AG08396 (cell line): ENCODE measurements around the gene NFIB.

Experiments used
- DNase-seq: peaks from one replicate; pipeline ENCODE4 v3.0.0; 2012; ENCODE audit warnings: low spot score, mixed read lengths

Gene NFIB

GRCh38 chr9:14072850-14073249 lies 241.1 kb downstream of the NFIB start:
- no peak for DNase-seq

GRCh38 chr9:14071484-14071883 lies 242.5 kb downstream of the NFIB start:
- no peak for DNase-seq

DNA sequence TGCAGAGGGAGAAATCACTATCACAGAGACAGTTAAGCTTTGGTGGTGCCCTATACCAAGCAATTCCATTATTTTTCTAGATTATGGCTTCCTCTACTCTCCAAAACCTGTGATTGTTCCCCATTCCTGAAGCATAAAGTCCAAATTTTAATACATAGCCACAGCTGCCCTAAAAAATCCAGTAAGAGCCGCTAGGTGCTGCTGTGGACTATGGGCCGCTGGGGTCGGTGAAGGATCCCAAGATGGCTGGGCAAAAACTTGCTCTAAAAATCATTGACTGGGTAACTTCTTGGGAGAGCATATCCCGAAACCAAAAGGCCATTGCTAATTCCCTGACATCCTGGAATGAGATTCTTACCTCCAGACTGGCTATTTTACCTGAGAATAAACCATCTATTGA lies 245.3 kb downstream of the NFIB start:
- no peak for DNase-seq

DNA sequence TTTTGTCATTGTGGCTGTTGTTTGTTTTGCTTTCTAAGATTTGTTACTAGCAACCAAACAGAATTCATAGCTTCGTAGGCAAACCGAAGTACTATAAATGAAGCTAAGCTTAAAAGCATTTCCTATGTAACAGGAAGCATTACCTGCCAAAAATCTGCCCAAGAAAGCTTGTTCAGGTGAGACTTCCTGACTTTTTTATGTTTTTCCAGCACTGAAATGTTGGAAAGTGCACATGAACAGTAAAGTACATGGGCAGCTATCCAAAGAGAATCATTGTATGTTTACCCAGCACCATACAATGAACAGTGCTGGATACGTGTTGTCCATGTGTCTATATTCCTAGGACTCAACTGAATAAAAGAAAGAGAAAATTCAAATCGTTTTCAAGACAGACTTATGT lies 247.1 kb downstream of the NFIB start:
- no peak for DNase-seq

DNA sequence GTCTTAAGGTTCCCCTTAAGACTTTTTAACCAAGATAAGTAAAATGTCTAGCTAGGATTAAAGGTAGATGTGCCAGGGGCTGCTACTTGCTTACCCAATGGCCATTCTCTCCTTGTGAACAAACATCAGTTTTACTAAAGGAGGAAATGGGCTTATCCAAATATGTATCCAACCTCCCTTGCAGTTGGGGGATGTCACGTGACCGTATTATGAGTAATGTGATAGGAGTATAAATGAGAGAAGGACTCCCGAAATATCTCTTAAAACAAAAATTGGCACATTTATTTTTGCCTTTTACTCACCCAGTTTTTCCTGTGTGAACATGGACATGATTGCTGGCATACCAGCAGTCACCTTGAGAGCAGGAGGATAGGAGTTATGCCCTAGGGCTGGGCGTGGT lies 247.9 kb downstream of the NFIB start:
- no peak for DNase-seq

GRCh38 chr9:14064940-14065339 lies 249.0 kb downstream of the NFIB start:
- no peak for DNase-seq

DNA sequence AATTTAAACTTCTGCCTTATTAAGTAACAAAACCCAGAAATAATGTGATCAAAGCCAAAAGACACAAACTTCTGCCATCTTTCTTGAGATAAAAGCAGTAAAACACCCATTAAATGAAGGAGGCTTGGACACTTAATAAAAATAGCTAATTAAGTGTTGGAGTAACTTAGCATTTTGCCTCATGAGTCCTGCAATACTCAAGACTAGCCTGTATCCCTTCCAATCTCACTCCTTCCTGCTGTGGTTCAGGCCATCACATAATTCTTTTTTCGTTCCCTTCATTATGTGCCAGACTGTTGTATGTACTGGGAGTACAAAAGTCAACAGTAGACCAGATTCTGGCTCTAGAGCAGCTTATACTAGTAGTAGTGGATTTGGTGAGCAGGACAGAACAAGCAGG lies 250.2 kb downstream of the NFIB start:
- DNase-seq: no peak

DNA sequence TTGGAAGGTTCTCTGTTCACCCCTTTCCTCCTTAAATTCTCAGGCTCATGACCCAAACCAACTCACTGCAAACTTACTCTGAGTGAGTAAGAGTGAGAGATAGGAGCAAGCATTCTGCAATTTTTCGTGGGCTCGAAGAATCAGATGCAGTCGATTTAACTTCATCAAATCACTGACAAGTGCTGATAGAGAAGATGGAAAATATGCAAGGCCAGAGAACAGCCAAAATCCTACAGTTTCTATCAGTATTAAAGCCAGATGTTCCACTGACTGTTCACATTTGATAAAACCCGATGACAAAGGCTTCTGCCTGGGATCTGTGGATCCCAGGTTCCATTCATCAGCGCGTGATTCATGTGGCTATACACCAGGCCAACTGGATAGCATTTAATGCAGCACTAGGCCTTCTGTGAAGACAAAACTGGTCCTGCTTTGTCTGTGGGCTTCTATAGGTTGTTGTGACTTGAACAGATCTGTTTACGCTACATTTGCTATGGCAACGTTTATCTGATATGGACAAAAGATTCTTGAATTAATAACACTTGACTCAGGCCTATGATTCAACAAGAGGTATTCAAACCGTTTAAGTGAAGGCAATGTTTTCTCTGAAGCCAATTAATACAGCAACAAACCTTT lies 251.2 kb downstream of the NFIB start:
- DNase-seq: no peak

GRCh38 chr9:14061936-14062585 lies 251.9 kb downstream of the NFIB start:
- no peak for DNase-seq

DNA sequence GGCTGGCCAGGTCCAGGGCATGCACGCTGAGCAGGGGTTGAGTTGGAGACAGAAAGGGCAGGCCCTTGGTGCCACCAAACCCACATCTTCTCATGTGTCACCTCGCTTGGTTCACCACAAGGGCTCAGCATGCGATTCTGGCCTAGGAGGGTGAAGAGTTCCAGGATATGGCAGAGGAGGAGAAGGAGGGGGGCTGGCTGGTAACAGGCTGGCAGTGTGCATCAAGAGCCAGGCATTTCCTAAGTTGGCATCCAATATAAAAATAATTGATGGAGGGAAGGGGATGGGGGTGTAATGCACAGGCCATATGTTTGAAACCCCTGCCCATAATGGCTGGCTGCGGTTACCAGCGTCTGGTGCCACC lies 255.6 kb downstream of the NFIB start:
- no peak for DNase-seq

DNA sequence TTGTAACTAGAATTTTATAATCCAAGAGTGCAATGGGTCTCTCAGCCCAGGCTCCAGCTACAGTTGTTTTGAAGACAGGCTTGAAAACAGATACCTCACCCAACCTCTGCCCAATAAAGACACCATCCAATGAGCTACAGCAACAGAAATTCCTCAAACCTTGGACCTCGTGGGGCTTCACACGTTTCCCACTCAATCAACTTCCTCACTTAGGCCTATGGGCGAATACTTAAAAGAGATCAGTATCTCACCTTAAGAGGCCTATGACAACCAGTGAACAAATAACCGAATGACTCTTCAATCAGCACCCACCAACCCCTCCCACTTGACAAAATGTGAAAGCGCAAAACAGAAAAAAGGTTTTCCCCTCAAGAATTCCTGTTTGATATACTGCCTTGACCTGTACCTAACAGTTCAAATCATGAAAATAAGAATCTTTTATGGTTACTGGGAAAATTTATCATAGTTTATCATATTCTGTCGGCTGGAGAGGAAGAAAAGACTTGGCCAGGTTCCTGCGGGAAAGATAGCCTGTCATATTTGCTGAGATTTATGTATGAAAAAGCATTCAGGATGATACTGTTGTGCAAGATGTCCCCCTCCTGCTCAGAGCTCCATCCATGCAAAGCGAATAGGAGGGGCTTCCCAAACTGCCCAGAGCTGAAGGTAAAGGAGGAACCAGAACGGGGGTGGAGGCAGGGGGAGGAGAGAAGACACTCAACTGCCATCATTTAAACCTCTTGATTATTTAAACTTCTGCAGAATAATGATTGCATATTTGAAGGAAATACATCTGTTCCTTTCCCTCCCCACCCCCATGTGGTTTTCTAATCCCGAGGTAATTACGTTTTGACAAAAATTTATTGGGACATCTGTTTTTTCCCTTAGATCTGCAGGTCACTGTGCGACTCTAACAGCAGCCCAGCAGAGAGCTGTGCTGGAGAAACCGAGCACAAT lies 256.3 kb downstream of the NFIB start:
- DNase-seq: no peak

DNA sequence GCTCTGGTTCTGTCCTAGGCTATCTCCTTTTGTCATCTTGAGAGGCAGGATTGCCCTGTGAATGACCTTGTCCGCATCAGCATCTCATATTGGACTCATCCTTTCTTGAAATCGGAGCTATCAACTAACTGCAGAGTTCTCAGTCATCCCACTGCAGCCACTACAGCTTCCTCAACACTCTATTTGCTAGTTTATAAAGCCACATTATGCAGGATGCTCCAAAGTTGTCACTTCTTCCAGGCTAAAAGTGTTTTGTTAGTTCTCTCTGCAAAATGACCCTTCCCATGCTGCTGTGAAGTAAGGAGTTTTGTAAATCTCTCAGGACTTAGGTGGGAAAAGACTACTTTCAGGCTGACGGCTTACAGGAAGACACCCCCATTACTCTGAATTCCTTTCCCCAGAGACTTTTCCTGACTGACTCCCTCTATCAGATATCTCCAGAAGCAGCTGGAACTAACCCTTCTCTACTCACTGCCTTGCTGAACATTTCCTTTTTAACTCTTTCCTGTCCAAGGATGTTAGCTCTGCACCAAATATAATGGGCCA lies 257.6 kb downstream of the NFIB start:
- DNase-seq: no peak

DNA sequence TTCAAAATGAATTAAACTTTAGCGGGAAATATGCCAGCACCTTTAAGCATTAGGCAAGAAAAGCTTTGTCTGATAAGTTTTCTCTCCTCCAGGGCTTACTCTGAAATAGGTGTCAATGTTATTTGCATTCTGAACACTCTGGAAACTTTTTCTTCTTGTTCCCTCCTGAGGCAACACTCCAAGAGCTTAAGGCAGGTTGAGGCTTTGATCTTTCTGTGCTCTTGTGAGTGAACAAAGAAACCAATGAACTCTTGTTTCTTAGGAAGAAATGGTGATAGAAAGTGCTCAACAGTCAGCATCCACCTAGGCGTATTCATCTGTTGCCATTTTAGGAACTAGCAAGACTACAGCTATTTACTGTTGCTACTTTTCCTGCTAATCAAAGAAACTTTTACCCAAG lies 259.8 kb downstream of the NFIB start:
- no peak for DNase-seq

GRCh38 chr9:14052359-14052758 lies 261.6 kb downstream of the NFIB start:
- DNase-seq: no peak

GRCh38 chr9:14051419-14051818 lies 262.5 kb downstream of the NFIB start:
- DNase-seq: no peak

DNA sequence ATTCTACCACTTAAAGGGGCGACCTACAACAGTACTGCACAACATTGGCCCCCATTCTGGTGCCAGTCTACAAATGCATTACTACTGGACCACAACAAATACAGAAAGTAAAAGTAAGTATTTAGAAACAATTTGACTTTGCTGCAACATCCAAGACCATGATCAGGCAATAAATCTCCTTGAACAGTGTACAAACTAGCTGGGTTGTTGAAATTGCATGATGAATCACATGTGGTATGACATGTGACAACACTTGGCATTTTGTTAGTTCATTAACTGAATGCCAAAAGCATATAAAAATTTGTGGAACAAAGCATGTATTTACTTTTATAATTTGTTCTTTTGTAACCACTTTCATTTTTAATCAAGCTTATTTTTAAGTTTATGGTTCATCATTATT lies 270.5 kb downstream of the NFIB start:
- DNase-seq: no peak

DNA sequence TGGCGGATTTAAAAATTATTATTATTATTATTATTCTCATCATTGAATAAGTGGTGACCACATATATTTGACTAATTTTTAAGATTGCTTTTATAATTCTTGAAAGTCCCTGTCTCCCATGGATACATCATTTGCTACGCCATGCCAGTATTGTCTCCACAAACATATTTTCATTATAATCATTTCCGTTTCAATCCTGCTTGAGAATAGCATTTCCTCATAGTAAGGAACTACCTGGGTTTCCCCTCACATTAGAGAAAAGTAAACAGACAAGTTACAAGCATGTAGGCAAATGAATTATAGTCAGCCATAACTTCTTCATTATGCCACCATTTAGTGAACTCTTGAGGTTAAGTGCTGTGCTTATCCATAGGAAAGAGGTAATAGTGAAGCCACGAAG lies 276.6 kb downstream of the NFIB start:
- no peak for DNase-seq

- no peak for DNase-seq
Measured at GRCh38 chr9:14033067-14033466, 280.9 kb downstream of the NFIB start.
